CD4-positive, alpha-beta memory T cell (primary cell): ENCODE data around the gene CCS. TPM values are rescaled to one million over a fixed set of nuclear protein-coding genes. Genes with fewer than 3 reads are reported as not detected.
A peak's percentile ranks its signal among the peaks of the same experiment; 100 is the strongest.
"Not testable (repeated sequence)": the region's sequence is repeated elsewhere in the genome, so short reads cannot be mapped to it uniquely, and the experiment has no call there.

ENCODE experiments used
- CTCF ChIA-PET: fragments of 350-600 bp; sonication (Branson Sonifier 250); formaldehyde crosslinking; loops from one replicate; lab custom pipeline; 2021; ENCODE audit warnings: inconsistent platforms; ENCODE audit not compliant: partially characterized antibody; lab: Charles Lee
- POLR2A ChIA-PET: fragments of 350-600 bp; sonication (Branson Sonifier 250); formaldehyde crosslinking; loops from one replicate; lab custom pipeline; 2021; ENCODE audit not compliant: partially characterized antibody; lab: Charles Lee
- DNase-seq, 5 donors: peaks; one replicate each; pipeline versions ENCODE4 v3.0.0 to v3.0.0-alpha.2; 2020 to 2022; ENCODE audit warnings: mixed read lengths in 1 of 5
- H3K27ac ChIP-seq: one replicate; pipeline ENCODE4 v1.7.0; 2013; ENCODE audit warnings: low read depth, low read length
- H3K27me3 ChIP-seq: 2 replicates; pipeline ENCODE4 v1.7.0; 2013; ENCODE audit warnings: mild to moderate bottlenecking, low read length, moderate library complexity; ENCODE audit not compliant: insufficient read depth
- H3K36me3 ChIP-seq: 2 replicates; pipeline ENCODE4 v1.7.0; 2013; ENCODE audit warnings: mild to moderate bottlenecking, low read length, moderate library complexity; ENCODE audit not compliant: insufficient read depth
- H3K4me1 ChIP-seq: 2 replicates; pipeline ENCODE4 v1.7.0; 2013; ENCODE audit warnings: mild to moderate bottlenecking, low read length, moderate library complexity; ENCODE audit not compliant: insufficient read depth
- H3K4me3 ChIP-seq, 2 donors: one replicate each; pipeline ENCODE4 v1.7.0; 2013; ENCODE audit warnings: low read length in 2 of 2, mild to moderate bottlenecking in 1 of 2
- H3K9me3 ChIP-seq, 2 donors: one replicate each; pipeline ENCODE4 v1.7.0; 2013; ENCODE audit warnings: low read length in 2 of 2, control low read depth in 1 of 2; ENCODE audit not compliant: control insufficient read depth in 1 of 2
- H3K27ac Mint-ChIP-seq, 7 donors: one replicate each; pipeline ENCODE4 v1.8.0; 2020 to 2021; ENCODE audit warnings: mixed read lengths in 7 of 7, mild to moderate bottlenecking in 6 of 7, inconsistent platforms in 3 of 7, moderate library complexity in 3 of 7
- H3K27me3 Mint-ChIP-seq, 2 donors: one replicate each; pipeline ENCODE4 v1.8.0; 2020 to 2021; ENCODE audit warnings: mixed read lengths in 2 of 2
- H3K36me3 Mint-ChIP-seq, 2 donors: one replicate each; pipeline ENCODE4 v1.8.0; 2020 to 2021; ENCODE audit warnings: mixed read lengths in 2 of 2, inconsistent platforms in 1 of 2, mild to moderate bottlenecking in 1 of 2
- H3K4me1 Mint-ChIP-seq, 4 donors: one replicate each; pipeline ENCODE4 v1.8.0; 2020 to 2021; ENCODE audit warnings: mixed read lengths in 4 of 4, mild to moderate bottlenecking in 1 of 4
- H3K4me3 Mint-ChIP-seq, 8 donors: one replicate each; pipeline ENCODE4 v1.8.0; 2020 to 2021; ENCODE audit warnings: mixed read lengths in 8 of 8, mild to moderate bottlenecking in 7 of 8, moderate library complexity in 6 of 8, inconsistent platforms in 3 of 8
- H3K9me3 Mint-ChIP-seq, 8 donors: one replicate each; pipeline ENCODE4 v1.8.0; 2020 to 2021; ENCODE audit warnings: mixed read lengths in 8 of 8, mild to moderate bottlenecking in 5 of 8, inconsistent platforms in 3 of 8, moderate library complexity in 1 of 8
- intact Hi-C: fragments of 100-400 bp; cut with micrococcal nuclease; formaldehyde crosslinking; loops from one replicate; pipeline ENCODE4 v1.15.1; 2023
- polyA plus RNA-seq, 2 donors: library from polyadenylated mRNA; unstranded; fragments of 300-500 nt; fragmentation: Illumina TruSeq; gene quantifications; one replicate each; pipeline ENCODE4 v1.2.3, GENCODE V29; 2021
- total RNA-seq, 2 experiments: library from RNA; stranded (reverse); gene quantifications; one replicate each; pipeline ENCODE4 v1.2.3, GENCODE V29; 2021

CCS gene
- total and polyA plus RNA-seq, 4 experiments from 2014 or later = 36.1 to 61.5 (median 49.8) TPM

GRCh38 chr11:66589315-66589714 is 3.7 kb upstream of the CCS start:
- H3K4me3 Mint-ChIP-seq, H3K27me3 Mint-ChIP-seq, H3K27me3 ChIP-seq, H3K27ac ChIP-seq, intact Hi-C loops, DNase-seq, H3K36me3 Mint-ChIP-seq, H3K36me3 ChIP-seq, H3K27ac Mint-ChIP-seq, H3K4me3 ChIP-seq, H3K9me3 Mint-ChIP-seq, H3K9me3 ChIP-seq: not testable (repeated sequence)
- POLR2A ChIA-PET = interaction anchor here (0.9 kb wide), 1 partner anchor 34 kb away, joined by 4 read pairs; no protein-coding TSS in a partner anchor
- peaks cover 17% of the 10 kb centered on the region for H3K4me1 ChIP-seq
- CTCF ChIA-PET = interaction anchor here (1.4 to 5.9 kb wide), 2 partner anchors 10 to 89 kb away, joined by 9 to 54 read pairs; partner anchors contain the start of gene RBM4B
- H3K4me1 Mint-ChIP-seq = peaks cover 9 to 23% (median 14%) of the 10 kb centered on the region in 4 donors

- CTCF ChIA-PET = interaction anchor here (1.2 to 6.9 kb wide), 4 partner anchors 11 to 88 kb away, joined by 4 to 54 read pairs (median 27); partner anchors contain the start of gene RBM4B
- no peak overlapping the region for H3K27ac ChIP-seq
- H3K27me3 Mint-ChIP-seq = no peaks in the 10 kb centered on the region
- H3K4me3 ChIP-seq = no peak overlapping the region
- H3K27me3 ChIP-seq = no peaks in the 10 kb centered on the region
- no peaks in the 10 kb centered on the region for H3K9me3 ChIP-seq
- peak overlapping the region in 2 of 8 donors; percentile 15 to 29 for H3K4me3 Mint-ChIP-seq
- no peak for DNase-seq
- no peaks in the 10 kb centered on the region for H3K9me3 Mint-ChIP-seq
- peaks cover 24% of the 10 kb centered on the region for H3K4me1 ChIP-seq
- no peaks in the 10 kb centered on the region for H3K36me3 ChIP-seq
- peaks cover 0 to 5% of the 10 kb centered on the region in 2 donors for H3K36me3 Mint-ChIP-seq
- POLR2A ChIA-PET = interaction anchor here (0.8 to 4.6 kb wide), 5 partner anchors 10 to 123 kb away, joined by 3 to 41 read pairs (median 4); partner anchors contain the start of genes PELI3, RBM14 and RBM4
- peaks cover 14 to 31% (median 20%) of the 10 kb centered on the region in 4 donors for H3K4me1 Mint-ChIP-seq
- intact Hi-C loops = no loop called here
- H3K27ac Mint-ChIP-seq = peak overlapping the region in 3 of 7 donors; percentile 42 to 82 (median 48)
Measured at GRCh38 chr11:66589996-66590675, 2.8 kb upstream of the CCS start.

DNA sequence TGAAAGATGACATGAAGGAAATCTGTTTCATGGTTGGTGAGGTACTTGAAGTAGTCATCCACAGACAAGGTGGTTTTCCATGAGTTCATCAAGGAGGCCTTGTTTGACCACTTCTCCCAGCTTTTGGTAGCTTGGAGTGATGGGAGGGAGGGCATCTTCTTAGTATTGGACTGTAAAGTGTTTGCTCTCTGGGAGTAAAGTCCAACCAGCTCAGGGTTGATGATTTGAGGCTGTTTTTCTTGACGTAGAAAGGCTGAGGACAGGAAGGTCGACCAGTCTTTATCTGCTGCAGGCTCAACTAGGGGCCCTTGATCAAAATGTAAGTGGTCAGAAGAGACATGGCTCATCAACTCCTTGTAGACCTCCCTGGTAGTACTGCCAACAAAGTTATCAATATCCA is 1.8 kb upstream of the CCS start:
- Mint-ChIP-seq H3K4me1 (peaks cover 16 to 41% (median 25%) of the 10 kb centered on the region in 4 donors), H3K9me3 (no peaks in the 10 kb centered on the region), H3K4me3 (peak overlapping the region in 3 of 8 donors; percentile 17 to 100 (median 99)), H3K27ac (peak overlapping the region in 3 of 7 donors; percentile 22 to 53 (median 31)), H3K36me3 (peaks cover 0 to 5% of the 10 kb centered on the region in 2 donors), H3K27me3 (no peaks in the 10 kb centered on the region)
- peaks cover 35% of the 10 kb centered on the region for H3K4me1 ChIP-seq
- no peaks in the 10 kb centered on the region for H3K36me3 ChIP-seq
- no peak overlapping the region for H3K27ac ChIP-seq
- no peak for DNase-seq
- H3K4me3 ChIP-seq = no peak overlapping the region
- intact Hi-C loops = no loop called here
- ChIA-PET POLR2A (interaction anchor here (0.8 to 6.1 kb wide), 5 partner anchors 9 to 124 kb away, joined by 3 to 69 read pairs (median 7); partner anchors contain the start of genes PELI3, RBM14 and RBM4), CTCF (interaction anchor here (0.9 to 6.9 kb wide), 8 partner anchors 12 to 87 kb away, joined by 3 to 54 read pairs (median 5); partner anchors contain the start of genes RBM4 and RBM4B)
- H3K9me3 ChIP-seq = no peaks in the 10 kb centered on the region
- H3K27me3 ChIP-seq = no peaks in the 10 kb centered on the region

DNA sequence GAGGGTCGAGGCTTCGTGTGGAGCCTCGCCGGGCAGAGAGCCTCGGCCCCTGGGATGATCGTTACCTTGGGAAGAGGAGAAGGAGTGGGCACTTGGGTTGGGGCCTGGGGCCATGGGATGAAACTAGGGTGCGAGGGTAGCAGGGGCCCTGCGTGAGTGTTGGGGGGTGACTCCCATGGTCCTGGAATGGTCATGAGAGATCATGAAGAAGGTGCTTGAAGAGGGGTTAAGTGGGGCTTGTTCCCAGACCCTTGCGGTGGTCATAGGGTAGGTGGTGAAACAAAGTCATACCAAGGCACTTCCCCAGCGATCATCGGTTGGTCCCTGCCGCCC is 284 bp downstream of the CCS start:
- peaks cover 0 to 5% of the 10 kb centered on the region in 2 donors for H3K36me3 Mint-ChIP-seq
- DNase-seq = peak in 1 of 5 donors; percentile 43
- H3K9me3 ChIP-seq = no peaks in the 10 kb centered on the region
- no peaks in the 10 kb centered on the region for H3K9me3 Mint-ChIP-seq
- H3K4me1 ChIP-seq = peaks cover 35% of the 10 kb centered on the region
- peak overlapping the region; percentile 88 for H3K27ac ChIP-seq
- peaks cover 16 to 42% (median 27%) of the 10 kb centered on the region in 4 donors for H3K4me1 Mint-ChIP-seq
- POLR2A ChIA-PET = interaction anchor here (1.1 to 6.1 kb wide), 9 partner anchors 12 to 113 kb away, joined by 3 to 69 read pairs (median 5); partner anchors contain the start of genes ACTN3, DPP3, RBM14 and RBM4
- intact Hi-C loops = loop anchor here (1.0 to 2.0 kb wide), 5 partner anchors 23 to 250 kb away; partner anchors contain the start of genes ACTN3, RBM14, RBM4 and RBM4B
- peak overlapping the region; percentile 71 to 98 for H3K4me3 ChIP-seq
- H3K27ac Mint-ChIP-seq = peak overlapping the region; percentile 96 to 100 (median 100)
- H3K27me3 Mint-ChIP-seq = no peaks in the 10 kb centered on the region
- CTCF ChIA-PET = interaction anchor here (0.7 to 6.9 kb wide), 6 partner anchors 13 to 241 kb away, joined by 3 to 54 read pairs (median 13); partner anchors contain the start of genes RBM14, RBM4 and RBM4B
- peak overlapping the region; percentile 98 to 100 (median 99) for H3K4me3 Mint-ChIP-seq
- H3K27me3 ChIP-seq = no peaks in the 10 kb centered on the region
- no peaks in the 10 kb centered on the region for H3K36me3 ChIP-seq

DNA sequence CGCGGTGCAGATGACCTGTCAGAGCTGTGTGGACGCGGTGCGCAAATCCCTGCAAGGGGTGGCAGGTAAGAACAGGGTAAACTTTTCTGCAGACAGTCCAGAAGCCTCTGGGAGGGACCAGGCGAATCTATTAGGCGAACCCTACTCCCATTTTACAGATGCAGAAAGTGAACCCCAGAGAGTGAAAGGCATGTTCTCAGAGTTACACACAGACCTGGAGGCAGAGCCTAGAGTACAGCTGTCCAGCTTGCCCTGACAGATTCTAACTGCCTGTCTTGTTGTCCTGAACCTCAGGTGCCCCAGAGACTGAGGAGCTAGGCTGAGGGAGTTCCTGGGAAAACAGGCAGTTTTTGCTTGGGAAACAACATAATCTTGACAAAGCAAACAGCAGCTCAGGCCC is 665 bp downstream of the CCS start:
- CTCF ChIA-PET = interaction anchor here (0.5 to 6.9 kb wide), 5 partner anchors 14 to 241 kb away, joined by 3 to 54 read pairs (median 19); partner anchors contain the start of genes RBM4 and RBM4B
- DNase-seq = peak in 1 of 5 donors; percentile 8
- Mint-ChIP-seq H3K27ac (peak overlapping the region; percentile 96 to 100 (median 100)), H3K4me1 (peaks cover 16 to 42% (median 27%) of the 10 kb centered on the region in 4 donors), H3K9me3 (no peaks in the 10 kb centered on the region), H3K4me3 (peak overlapping the region; percentile 98 to 100 (median 99)), H3K27me3 (no peaks in the 10 kb centered on the region), H3K36me3 (peaks cover 0 to 7% of the 10 kb centered on the region in 2 donors)
- Histone ChIP-seq H3K4me1 (peaks cover 35% of the 10 kb centered on the region), H3K27me3 (no peaks in the 10 kb centered on the region), H3K27ac (peak overlapping the region; percentile 88), H3K9me3 (no peaks in the 10 kb centered on the region), H3K36me3 (no peaks in the 10 kb centered on the region), H3K4me3 (peak overlapping the region; percentile 71 to 98)
- intact Hi-C loops = loop anchor here (1.0 to 2.0 kb wide), 5 partner anchors 23 to 249 kb away; partner anchors contain the start of genes ACTN3, RBM14, RBM4 and RBM4B
- POLR2A ChIA-PET = interaction anchor here (0.7 to 6.1 kb wide), 7 partner anchors 13 to 84 kb away, joined by 3 to 69 read pairs (median 5); partner anchors contain the start of genes ACTN3, CTSF, RBM14 and RBM4

GRCh38 chr11:66595245-66595904 is 2.4 kb downstream of the CCS start:
- DNase-seq = no peak
- Mint-ChIP-seq H3K4me3 (peak overlapping the region; percentile 7 to 82 (median 44)), H3K4me1 (peaks cover 16 to 42% (median 27%) of the 10 kb centered on the region in 4 donors), H3K36me3 (peaks cover 0 to 9% of the 10 kb centered on the region in 2 donors), H3K9me3 (no peaks in the 10 kb centered on the region), H3K27ac (peak overlapping the region in 6 of 7 donors; percentile 44 to 90 (median 76)), H3K27me3 (no peaks in the 10 kb centered on the region)
- intact Hi-C loops = no loop called here
- no peaks in the 10 kb centered on the region for H3K9me3 ChIP-seq
- H3K27me3 ChIP-seq = no peaks in the 10 kb centered on the region
- ChIA-PET CTCF (interaction anchor here (1.0 to 6.9 kb wide), 4 partner anchors 14 to 166 kb away, joined by 3 to 45 read pairs (median 4); partner anchors contain the start of gene RBM4B), POLR2A (interaction anchor here (1.2 to 6.1 kb wide), 5 partner anchors 16 to 82 kb away, joined by 3 to 69 read pairs (median 9); partner anchors contain the start of genes RBM14, RBM4 and RBM4B)
- peaks cover 35% of the 10 kb centered on the region for H3K4me1 ChIP-seq
- H3K36me3 ChIP-seq = no peaks in the 10 kb centered on the region
- H3K27ac ChIP-seq = no peak overlapping the region
- no peak overlapping the region for H3K4me3 ChIP-seq
